GM04503 (cell line): ENCODE measurements around the gene KIF15.

Source experiments
- DNase-seq: peaks from one replicate; pipeline ENCODE4 v3.0.0-alpha.2; 2012; ENCODE audit warnings: low read depth

KIF15 gene

DNA sequence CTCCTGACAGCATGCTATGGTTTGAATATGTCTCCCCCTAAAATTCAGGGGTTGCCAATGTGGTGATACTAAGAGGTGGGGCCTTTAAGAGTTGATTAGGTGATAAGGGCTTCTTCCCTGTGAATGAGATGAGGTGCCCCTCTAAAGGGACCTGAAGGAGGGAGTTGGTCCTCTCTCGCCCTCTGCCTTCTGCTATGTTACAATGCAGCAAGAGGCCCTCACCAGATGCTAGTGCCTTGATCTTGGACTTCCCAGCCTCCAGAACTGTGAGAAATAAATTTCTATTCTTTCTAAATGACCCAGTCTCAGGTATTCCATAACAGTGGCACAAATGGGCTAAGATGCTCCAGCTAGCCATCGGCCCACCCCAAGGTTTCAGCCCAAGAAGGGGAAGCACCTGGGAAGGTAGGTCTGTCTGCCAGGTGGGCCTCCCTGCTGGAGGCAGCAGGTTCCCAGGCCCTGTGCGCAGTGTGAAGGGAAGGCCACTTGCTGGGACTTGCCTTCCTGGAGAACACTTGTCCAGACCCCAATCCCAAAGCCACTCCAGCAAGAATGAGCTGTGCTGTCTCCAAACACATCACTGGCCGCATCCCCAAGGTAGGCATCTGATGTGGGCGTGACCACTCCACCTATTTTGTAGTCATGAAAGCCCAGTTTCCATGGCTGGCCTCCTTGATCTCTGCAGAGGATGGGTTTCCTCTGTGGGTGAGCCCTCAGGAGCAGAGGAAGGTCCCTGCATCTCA lies 121.8 kb downstream of the KIF15 start:
- DNase-seq: no peak

DNA sequence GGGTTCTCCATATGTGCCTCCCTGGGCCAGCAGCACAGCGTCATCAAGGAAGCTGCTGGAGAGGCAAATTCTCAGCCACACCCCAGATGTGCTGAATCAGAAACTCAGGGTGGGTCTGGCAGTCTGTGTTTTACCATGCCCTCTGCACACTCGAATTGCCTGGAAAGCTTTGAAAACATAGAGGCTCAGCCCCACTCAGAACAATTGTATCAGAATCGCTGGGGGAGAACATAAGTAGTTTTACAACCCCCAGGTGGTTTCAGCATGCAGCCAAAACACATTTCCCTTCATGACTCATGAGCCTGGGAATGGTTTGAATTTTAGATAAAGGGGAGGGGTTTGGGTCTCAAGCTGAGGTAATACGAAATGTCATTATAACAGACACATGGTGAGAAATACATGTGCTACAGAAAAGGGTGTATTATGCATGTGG lies 122.4 kb downstream of the KIF15 start:
- peak; percentile 91 for DNase-seq

DNA sequence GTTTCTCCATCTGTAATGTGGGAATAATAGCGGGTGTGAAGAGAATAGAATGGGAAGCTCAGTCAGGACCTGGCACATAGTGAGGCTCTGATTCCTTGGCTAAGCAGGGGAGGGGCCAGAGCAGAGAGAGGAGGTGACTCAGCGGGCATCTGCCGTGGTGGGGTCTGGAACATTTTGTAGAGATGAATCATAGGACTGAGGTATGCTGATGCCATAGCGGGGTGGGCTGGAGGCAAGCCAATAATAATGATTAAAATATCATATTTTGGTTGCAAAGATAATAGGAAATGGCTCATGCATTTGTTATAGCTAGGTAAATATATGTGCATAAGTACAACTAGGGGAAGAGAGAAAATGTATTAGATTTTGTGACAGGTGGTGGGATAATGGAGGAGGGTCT lies 124.0 kb downstream of the KIF15 start:
- peak; percentile 48 for DNase-seq

GRCh38 chr3:44886561-44886960 lies 125.0 kb downstream of the KIF15 start:
- no peak for DNase-seq

DNA sequence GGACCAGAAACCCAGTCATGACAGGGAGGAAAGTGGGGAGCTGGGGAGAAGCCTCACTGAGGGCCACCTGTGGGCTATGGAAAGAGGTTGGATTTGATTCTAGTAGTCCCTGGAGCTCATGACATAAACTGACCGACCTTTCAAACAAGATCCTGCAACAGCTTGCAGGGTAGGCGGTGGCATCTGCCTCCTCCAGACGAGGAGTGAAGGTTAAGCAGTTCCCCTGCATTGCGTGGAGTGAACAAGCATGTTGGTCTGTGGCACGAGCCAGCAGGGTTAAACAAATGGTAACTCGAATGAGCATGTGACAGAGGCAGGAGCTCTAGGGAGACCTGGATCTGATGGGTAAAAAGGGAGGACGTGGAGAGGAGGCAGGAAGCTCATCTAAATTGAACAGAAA lies 125.5 kb downstream of the KIF15 start:
- no peak for DNase-seq

DNA sequence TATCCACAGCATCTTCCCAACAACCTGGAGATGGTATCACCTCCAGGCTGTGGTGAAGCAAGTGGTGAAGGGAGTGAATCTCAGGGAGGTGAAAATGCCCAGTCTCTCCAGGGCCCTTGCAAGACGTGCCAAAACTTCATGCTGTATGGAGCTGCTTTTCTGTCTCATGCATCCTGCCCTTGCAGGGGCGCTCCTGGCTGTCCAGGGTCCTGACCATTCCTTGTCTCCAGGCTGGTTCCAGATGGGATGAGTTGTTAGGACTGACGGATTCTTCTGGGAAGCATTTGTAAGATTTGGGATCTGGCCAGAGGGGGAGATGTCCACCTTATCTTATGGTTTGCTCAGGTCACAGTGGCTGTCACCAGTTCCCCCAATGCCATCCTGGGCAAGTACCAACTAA lies 128.7 kb downstream of the KIF15 start:
- no peak for DNase-seq

- DNase-seq: no peak
These were observed 129.3 kb downstream of the KIF15 start for GRCh38 chr3:44890852-44891251.

DNA sequence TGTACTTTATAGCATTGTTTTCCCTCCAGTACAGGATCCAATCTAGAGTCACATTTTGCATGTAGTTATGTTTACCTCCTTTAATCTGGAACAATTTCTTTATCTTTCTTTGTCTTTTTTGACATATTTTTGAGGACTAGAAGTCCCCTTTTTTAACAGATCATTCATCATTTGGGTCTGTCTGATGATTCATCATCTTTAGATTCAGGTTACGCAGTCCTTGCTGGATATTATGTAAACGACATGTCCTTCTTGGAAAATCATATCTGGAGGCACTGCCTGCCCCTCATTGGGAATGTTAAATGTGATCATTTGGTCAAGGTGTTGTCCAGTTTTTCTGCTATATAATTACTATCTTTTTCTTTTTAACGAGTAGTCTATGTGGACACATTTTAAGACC lies 131.1 kb downstream of the KIF15 start:
- no peak for DNase-seq

DNA sequence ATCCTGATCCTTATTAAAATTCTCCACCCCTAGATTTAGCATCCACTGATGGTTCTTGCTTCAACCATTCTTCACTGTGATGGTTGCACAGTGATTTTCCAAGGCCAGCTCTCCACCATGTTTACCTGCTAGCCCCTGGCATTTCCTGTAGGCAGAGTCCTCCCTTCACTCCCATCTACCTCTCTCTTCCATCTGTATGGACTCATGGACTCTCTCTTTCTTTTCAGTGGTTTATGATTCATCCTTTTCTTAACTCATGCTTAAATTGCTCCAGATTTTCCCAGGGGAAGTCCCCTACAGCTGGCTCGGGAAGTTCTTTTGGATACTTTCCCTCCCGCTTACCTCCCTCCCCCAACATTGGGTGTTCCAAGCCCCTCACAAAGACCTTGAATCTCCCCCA lies 131.5 kb downstream of the KIF15 start:
- no peak for DNase-seq

GRCh38 chr3:44894485-44894884 lies 132.9 kb downstream of the KIF15 start:
- no peak for DNase-seq

GRCh38 chr3:44896440-44896839 lies 134.8 kb downstream of the KIF15 start:
- DNase-seq: no peak

DNA sequence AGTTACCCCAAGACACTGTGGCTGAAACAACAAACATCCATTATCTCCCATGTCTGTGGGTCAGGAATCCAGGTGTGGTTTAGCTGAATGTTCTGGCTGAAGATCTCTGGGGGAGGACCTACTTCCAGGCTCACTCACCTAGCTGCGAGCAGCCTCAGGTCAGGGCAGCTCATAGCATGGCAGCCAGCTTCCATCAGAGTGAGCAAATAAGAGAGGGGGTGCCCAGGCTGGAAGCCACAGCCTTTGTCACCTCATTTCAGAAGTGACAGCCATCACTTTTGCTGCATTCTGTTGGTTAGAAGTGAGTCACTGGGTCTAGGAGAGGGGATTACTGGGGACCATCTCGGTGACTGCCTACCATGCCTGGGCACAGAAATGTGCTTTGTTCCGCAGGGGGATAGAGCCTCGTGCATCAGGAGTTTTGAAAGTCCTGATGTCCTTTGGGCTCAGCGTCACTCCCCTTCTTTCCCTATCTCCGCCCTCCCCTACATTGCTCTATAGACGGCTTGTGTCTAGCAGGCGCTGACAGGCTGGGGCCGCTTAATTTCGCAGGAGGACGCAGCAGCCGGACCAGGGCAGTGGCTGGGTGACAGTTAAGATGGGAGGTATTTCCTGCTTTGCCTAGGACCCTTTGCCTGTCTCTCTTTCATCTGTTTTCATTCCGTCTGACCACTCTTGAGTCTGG lies 138.2 kb downstream of the KIF15 start:
- no peak for DNase-seq

- no peak for DNase-seq
These were observed 141.0 kb downstream of the KIF15 start for GRCh38 chr3:44902628-44903027.
